Left renal cortex interstitium (tissue), 4 donors: ENCODE data around the gene MAML2. TPM values are rescaled to one million over a fixed set of nuclear protein-coding genes. Genes with fewer than 3 reads are reported as not detected.

ENCODE experiments used
- DNase-seq, 4 donors: peaks; one replicate each; pipeline ENCODE4 v3.0.0-alpha.2; 2013; ENCODE audit warnings: low read depth in 4 of 4, low spot score in 2 of 4, missing footprints in 1 of 4
- polyA plus RNA-seq, 4 donors: library from polyadenylated mRNA; unstranded; fragments of 120-200 nt; gene quantifications; one replicate each; pipeline ENCODE4 v1.2.1, GENCODE V29; 2013; ENCODE audit not compliant: insufficient read length in 4 of 4

MAML2 gene
- polyA plus RNA-seq, 4 donors, result 27.5 to 31.0 (median 29.7) TPM

GRCh38 chr11:96026310-96026709 is 316.7 kb downstream of the MAML2 start:
- no peak for DNase-seq

DNA sequence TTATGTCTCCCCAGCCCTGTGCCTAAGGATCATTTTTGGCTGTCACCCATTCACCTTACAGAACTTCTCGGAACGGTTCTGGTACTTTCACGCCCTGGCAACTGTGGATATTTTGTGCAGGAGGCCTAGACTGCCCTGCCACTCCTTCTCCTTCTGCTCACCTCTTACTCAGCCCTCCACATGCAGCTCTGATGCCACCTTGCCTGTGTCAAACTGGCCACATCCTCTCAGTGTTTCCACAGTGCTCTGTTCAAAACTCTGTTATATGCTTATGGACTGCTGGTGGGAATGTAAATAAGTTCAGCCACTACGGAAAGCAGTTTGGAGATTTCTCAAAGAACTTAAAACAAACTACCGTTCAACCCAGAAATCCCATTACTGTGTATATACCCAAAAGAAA is 318.3 kb downstream of the MAML2 start:
- DNase-seq, result no peak

GRCh38 chr11:96023275-96023674 is 319.7 kb downstream of the MAML2 start:
- DNase-seq, result no peak

DNA sequence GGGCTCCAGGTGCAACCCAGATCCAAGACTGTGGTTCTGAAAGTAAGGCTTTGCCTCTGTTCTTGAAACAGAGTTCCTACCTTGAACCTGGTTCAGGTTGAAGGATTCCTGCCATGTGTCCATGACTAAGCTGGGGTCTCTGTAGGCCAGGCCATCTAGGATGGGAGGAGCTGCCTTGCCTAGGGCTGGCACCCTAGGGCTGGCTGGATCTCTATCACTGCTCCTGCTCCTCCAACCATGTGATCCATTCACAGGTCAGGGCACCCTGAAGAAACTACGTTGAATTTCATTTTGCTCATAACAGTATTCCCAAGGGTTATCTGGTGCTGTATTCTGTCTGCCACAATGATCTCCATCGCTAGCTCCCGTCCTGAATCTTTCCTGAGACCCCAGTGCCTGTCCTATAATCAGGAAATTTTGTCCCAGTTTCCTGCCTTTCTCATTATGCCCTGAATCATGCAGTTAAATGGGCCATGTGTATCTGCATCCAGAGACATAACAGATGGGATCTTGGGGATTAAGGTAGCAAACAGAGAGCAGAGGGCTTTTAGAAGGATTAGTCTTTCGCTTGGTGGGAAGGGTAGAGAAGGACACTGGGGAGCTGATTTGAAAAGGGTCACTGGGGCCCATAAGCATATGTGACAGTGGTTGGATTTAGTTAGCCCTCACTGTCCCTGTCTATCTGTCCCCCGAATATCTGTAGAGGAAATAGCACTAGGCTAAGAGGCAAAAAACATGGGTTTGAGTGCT is 320.9 kb downstream of the MAML2 start:
- DNase-seq, result no peak

DNA sequence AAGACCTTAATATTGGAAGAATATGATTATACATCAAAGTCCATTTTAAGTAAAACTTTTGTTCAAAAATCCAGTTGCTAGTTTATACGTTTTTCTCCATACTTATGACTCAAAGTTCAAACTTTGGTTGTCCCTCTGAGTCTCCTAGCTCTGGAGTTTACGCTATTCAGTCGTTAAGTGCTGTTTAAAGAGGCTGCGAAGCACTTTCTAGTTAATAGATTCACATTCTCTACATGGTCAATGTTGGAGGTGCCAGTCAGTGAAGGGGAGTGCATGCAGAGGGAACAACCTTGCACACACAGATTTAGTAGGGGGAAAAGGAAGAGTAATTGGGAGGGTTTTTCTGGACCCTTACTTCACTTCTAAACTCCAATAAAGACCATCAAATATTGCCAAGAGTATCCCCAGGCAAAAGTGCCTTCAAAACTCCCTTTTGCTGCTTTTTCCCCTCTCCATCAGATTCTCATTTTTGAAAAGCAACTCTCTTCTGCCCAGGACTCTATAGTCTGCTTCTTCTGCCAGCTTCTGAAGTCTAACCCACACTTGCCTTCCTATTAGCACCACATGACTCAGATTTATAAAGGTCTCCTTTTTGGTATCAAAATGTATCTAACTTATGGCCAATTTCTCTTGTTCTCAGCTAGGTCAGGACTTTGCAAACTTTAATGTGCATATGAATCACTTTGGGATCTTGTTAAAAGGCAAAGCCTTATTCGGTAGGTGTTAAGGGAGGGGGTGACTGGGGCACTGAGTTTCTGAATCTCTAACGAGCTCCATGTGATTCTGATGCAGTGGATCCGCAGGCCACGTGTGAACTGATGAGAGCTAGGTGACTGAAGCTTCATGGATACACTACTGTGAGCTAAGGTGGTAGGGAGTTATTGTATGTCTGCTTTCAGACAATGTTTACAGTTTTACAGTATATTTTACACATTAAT is 322.9 kb downstream of the MAML2 start:
- no peak for DNase-seq

- no peak for DNase-seq
Measured at GRCh38 chr11:96019281-96019680, 323.7 kb downstream of the MAML2 start.

DNA sequence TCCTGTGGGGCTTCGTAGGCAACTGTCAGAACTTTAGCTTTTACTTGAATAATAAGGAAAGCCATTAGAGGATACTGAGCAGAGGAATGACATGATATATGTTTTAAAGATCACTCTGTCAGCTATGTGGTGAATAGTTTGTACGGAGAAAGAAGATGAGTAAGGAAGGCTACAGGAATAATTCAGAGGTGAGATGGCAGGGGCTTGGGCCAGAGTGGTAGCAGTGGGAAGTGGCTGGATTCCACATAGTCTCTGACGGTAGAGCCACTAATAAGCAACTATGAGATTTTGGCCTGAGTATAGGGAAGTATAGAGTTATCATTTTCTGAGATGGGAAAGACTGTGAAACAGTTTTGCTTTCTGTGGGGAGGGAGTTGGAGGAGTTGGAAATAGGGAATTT is 325.1 kb downstream of the MAML2 start:
- DNase-seq, result no peak

DNA sequence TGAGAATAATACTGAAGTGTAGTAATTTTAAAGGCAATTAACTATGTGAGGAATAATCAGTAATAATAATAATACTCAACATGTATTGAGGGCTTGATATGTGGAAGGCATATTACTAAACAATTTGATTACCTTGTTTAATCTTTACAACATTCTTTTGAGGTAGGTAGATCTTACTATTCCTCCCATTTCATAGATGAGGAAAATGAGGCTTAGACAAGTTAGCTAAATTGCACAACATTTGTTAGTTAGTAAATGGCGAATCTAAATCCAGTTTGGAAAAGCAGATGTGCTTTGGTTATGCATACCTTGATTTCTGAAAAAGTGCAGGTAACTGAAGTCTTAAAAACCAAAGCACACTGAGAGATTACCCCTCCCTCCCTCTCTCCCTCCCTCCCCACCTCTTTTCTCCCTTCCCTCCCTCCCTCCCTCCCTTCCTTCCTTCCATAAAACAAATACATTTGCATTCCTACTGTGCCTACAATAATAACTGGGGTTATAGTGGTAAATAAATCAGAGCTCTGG is 326.0 kb downstream of the MAML2 start:
- DNase-seq, result no peak

- DNase-seq, result no peak
Measured at GRCh38 chr11:96015906-96016565, 327.0 kb downstream of the MAML2 start.

GRCh38 chr11:96014217-96014616 is 328.8 kb downstream of the MAML2 start:
- no peak for DNase-seq

DNA sequence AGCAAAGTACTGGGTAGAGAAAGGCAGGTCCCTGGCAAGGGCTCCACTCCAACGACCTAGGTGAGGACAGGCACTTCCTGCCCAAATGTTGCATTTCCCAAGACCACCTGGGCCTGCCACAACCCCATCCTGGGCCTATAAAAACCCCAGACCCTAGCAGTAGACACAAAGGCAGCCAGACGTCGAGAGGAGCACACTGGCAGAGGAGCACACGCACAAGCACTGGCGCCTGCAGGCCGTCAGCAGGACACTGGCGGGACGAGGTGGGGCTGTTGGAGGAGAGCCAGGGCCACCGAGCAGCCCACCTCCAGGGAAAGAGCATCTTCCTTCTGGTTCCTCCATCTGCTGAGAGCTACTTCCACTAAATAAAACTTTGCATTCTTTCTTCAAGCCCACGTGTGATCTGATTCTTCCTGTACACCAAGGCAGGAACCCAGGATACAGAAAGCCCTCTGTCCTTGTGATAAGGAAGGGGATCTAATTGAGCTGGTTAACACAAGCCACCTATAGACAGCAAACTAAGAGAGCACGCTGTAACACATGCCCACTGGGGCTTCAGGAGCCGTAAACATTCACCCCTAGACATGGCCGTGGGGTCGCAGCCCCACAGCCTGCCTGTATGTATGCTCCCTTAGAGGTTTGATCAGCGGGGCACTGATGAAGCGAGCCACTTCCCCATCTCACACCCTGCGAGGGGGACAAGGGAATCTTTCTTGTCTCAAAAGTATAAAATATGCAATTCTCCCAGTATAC is 329.4 kb downstream of the MAML2 start:
- DNase-seq, result no peak

DNA sequence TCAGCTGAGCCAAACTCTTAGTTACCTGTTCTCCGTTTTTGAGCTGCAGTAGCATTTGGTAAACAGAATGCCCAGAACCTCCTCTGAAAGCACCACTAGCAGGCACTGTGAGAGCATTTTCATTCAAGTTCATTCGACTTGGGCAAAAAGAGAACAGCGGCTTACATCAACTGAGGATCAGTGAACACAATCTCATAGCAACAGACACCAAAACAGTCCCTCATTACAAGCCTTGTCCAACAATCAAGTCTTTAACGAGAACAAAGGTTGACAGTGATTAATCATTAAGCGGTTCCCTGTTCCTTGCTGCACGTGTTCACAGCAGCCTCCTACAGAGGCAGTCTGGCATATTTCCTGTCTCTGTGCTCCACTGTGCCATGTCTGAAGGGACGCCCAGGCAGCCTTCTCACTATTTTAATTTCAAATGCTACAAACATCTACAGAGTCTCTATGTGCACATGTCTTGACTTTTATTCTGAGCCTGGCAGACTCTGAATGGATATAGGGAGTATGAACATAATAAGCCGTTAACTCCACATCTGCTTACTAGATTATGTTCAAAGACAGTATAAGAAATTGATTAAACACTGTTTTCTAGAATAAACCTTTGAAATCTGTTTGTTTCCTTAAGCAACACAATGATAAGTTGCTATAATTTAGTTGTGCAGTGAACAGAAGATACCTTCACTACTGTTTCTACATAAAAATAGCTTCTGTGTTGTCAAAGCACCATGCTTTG is 330.7 kb downstream of the MAML2 start:
- DNase-seq, result peak; percentile 54 to 73 (median 62)

- no peak for DNase-seq
Measured at GRCh38 chr11:96010683-96011082, 332.3 kb downstream of the MAML2 start.

DNA sequence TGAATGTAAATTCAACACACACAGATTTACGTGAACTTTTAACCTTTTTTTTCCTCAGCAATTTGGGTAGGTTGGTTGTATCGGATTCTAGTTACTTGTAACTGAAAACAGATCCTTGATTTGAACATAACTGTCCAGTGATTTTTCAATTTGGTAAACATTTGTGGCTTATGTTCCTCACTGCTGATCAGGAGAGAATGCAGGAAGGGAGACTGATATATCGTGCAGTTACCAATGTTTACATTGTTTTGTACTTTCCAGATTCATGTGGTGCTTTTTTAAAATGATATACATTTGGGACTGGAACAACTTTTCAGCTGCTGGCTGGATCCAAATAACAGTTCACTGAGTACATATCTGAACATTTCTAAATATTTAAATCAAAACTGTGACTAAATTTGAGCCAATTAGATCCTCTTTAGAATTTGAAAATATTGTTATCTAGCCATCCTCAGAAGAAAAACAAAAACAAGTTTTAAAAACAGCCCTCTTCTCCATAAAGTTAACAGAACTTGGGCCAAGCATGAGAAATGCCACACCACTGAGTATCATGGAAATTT is 334.8 kb downstream of the MAML2 start:
- no peak for DNase-seq

- no peak for DNase-seq
Measured at GRCh38 chr11:96006037-96006436, 337.0 kb downstream of the MAML2 start.

- DNase-seq, result no peak
Measured at GRCh38 chr11:96004862-96005261, 338.1 kb downstream of the MAML2 start.

GRCh38 chr11:96002754-96003290 is 340.2 kb downstream of the MAML2 start:
- DNase-seq, result no peak

- no peak for DNase-seq
Measured at GRCh38 chr11:96002339-96002738, 340.7 kb downstream of the MAML2 start.

DNA sequence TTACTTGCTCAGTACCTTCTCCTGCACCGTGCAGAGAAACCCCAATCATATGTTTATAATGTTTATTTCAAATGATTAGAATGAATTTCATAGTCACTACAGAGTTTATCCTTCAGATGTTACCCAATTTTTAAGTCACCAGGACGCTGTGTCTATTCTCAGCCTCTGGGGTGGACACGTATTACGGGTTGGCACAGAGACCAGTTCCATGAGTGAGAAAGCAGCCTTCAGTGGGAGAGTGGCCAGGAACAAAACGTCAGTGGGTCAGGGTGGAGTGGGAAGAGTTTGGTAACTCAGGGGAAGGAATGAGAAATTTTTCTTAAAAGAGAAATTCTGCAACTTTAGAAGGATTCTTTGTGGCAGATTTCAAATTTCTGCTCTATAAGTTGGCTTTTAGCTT is 342.0 kb downstream of the MAML2 start:
- DNase-seq, result no peak
